Brain pericyte (primary cell): ENCODE data around the gene UEVLD.

Experiments
- DNase-seq: peaks from one replicate; pipeline ENCODE4 v3.0.0-alpha.2; 2012; ENCODE audit warnings: low read depth, low spot score

UEVLD gene

DNA sequence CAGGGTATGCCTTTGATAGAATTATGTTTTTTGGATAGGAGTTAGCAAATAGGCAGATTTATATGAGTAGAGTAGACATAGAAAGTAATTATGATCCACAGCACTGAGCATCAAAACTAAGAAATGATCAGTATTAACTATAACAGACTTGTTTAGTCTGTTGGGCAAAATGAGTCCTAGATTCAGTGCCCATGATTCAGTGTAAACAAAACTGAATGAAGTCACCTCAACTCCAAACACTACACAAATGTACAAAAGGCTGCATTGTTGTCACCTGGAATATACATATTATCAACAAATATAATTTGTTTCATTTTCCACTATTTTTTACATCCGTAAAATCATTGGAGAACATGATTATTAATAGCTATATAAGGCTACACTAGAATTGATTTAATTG, 6.7 kb downstream of the UEVLD start:
- DNase-seq = no peak

DNA sequence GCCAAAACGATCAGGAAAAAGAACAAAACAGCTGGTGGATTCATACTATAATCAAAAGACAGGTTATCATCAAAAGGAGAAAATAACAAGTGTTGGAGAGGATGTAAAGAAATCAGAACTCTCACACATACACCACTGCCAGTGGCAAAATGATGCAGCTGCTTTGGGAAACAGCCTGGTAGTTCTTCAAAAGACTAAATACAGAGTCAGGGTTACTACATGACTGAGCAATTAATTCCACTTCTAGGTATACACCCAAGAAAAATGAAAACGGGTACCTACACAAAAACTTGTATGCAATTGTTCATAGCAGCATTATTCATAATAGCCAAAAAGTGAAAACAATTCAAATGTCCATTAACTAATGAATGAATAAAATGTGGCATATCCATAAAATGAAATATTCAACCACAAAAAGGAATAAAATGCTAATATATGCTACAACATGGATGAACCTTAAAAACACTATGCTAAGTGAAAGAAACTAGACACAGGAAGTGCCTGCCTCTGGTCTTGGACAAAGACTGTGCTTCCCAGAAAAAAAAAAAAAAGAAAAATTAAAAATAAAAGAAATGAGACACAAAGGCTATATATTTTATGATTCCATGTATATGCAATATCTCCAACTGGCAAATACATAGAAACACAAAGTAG, 8.3 kb downstream of the UEVLD start:
- DNase-seq = no peak

DNA sequence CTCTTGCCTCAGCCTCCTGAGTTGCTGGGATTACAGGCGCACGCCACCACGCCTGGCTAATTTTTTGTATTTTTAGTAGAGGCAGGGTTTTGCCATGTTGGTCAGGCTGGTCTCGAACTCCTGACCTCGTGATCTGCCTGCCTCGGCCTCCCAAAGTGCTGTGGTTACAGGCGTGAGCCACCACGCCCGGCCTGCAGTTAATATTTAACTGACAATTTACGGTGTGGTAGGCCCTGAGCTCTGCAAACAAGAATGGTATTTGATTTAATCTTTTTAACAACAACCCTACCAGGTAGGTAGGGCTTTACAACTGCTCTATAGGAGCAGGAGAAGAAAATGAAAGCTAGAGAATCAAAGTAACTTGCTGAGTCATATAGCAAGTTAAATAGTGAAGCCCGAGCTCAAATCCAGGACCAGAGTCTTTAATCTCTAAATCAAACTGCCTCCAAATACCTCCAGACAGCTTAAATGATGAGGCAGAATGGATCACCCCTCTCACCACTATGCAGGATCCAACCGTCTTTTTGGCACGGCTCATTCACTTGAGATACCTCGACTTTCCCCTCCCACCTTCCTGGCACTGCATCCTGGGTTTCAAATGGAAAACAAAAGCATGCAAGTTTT, 9.4 kb downstream of the UEVLD start:
- no peak for DNase-seq

DNA sequence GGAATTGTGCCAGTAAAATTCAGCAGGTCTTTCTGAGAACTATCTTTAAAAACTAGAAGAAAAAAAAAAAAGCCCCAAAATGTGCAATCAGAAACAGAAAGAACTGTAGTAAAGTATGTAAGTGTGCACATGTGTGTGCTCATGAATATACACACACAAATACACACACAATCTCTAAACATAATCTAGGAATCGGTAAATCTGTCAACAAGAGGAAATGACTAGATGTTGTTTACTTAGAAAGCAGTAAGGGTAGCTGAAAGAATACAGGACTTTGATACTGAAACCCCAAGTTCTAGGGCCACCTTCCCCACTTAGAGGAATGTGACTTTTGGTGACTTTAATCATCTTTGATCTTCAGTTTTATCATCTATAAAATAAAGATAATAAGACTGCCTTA, 13.2 kb downstream of the UEVLD start:
- DNase-seq = no peak

DNA sequence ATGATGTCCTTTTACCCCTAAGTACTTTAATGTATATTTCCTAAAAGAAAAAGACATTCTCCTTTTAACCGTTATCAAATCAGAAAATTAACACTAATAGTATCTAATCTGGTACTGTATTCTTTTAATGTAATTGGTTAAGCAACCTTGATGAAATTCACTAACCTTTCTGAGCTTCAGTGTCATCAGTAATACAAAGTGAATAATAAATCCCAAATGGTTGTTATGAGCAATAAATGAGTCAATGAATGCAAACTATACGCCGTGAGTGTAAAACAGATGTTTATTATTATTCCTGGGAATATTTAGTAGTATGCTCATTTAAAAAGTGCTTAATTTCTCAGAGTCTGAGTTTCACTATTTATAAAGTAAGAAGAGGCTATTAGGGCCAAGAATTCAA, 21.5 kb downstream of the UEVLD start:
- DNase-seq = no peak

DNA sequence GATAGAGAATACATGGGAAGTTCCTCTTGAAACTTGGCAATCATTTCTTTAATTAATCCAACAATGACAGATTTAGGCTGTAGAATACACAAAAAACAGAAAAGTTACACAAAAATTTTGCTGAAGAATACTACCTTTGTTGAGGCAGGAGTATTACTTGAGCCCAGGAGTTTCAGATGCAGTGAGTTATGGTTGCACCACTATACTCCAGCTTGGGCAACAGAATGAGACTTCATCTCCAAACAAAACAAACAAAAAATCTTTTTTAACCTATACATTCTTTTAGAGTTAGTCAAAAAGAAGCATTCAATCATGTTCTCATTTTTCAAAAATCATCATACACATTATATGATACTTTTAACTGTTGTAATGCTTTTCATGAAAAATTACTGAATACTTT, 22.1 kb downstream of the UEVLD start:
- no peak for DNase-seq

DNA sequence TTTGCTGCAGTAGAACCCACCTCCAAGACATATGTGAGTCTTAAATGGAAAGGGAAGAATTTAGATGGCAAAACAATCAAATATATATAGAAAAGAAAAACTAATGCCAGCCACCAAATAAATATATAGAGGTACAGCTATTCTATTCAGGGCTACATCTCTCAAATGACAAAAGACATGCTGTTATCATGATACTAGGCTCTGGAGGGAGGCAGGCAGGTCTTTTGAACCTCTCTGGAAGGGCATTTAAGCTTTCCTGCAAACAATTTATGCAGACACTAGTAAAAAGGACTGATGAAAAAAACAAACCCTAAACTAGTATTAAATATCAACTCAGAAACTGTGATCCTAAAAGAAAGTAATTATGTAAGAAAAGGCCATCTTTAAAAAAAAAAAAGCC, 24.4 kb downstream of the UEVLD start:
- no peak for DNase-seq

DNA sequence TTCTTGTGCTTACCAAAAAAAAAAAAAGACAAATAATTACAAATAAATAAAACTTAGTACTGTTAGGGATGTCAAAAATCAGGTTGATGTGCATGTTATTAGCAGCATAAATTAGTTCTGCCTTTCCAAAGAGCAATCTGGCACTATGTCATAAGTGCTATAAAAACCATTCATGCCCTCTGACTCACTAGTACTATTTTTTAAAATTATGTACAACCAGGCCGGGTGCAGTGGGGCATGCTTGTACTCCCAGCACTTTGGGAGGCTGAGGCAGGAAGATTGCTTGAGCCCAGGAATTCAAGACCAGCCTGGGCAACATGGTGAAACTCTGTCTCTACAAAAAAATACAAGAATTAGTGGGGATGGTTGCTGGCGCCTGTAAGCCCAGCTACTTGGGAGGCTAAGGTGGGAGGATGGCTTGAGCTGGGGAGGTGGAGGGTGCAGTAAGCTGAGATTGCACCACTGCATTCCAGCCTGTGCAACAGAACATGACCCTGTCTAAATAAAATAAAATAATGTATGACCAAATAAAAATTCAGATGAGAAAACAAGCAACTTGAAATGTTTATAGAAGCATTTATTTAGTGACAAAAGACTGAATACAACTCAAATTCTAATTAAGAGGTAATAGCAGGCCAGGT, 25.3 kb downstream of the UEVLD start:
- no peak for DNase-seq

DNA sequence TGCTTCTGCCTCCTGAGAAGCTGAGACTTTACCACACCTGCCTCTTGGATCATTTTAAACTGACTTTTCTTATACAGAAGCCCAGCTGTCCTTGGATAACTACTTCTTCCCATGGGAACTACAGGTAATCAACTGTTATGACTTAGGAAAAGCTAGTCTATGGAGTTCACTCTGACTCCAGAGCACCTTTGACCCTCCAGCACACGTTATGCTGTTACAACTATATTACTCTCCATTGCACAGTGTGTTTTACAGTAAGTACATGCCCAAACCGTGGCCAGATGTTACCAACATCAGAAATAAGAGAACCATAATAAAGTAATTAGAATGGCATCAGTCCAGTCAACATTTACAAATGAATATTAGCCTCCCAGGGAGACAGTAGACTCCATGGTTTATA, 40.5 kb downstream of the UEVLD start:
- DNase-seq = no peak

DNA sequence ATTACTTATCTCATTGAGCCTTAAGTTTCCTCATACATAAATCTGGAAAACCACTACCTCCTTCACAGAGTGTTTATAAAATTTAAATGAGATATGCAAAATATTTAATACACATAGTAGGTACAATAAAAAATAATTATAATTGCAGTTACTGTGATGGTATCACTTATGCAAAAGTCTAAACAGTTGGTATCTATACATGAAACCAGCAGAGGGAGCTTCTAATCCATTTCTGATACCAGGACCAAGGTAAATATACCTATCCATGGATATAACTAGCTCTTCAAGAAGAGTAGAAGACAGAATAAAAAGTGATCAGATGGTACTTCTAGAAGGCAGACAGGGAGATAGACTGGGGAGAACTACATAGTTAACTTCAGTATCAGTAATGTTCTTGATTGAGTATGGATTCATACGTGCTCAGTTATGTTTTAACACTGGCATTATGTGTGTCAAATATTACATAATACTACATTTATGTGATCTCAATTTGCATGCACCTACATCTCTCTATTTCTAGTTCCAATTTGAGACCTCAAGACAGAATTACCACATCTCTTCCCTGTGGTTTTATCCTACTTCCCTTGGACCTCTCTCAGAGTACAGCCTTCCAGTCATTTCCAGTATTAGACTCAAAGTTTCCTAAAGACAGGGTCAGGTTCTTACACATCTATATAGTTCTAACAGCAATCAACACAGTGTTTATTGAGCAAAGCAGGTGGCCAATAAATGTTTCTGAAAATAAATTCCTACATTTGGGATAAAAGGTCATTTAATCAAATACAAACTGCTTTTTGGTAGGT, 48.1 kb downstream of the UEVLD start:
- no peak for DNase-seq

DNA sequence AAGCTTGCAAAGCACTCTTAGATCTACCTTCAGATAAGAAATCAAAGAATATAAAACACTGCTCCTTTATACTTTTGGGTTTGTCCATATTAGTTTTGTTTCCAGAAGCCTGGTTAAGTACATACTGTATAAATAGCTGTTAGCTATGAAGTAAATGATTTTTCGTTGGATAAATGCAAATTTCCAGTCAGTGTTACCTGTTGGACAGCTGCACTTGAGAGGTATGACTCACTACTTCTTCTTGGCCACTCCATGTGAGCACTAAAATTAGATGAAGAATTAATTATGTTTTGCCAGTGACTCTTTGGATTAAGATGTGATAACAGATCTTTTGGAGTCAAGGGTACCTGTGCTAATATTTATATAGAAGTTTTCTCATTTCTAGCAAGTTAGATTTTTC, 52.3 kb downstream of the UEVLD start:
- no peak for DNase-seq

DNA sequence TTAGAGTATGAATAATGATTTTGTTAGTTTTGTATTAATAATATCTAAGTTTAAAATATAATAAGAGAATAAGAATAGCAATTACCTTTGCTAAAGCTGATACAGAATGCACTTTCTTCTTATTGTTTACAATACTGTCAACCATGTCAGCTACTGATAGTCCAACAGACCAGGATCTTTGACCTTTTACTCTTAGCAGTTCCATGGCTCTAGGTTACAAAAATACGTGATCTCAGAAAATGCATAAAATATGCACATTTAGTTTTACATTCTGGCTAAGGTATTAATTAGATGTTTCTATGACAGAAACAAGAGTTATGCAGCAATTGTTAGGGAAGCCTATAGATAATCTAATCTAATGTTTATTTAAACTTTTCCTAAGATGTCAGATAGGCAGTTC, 54.3 kb downstream of the UEVLD start:
- DNase-seq = no peak

DNA sequence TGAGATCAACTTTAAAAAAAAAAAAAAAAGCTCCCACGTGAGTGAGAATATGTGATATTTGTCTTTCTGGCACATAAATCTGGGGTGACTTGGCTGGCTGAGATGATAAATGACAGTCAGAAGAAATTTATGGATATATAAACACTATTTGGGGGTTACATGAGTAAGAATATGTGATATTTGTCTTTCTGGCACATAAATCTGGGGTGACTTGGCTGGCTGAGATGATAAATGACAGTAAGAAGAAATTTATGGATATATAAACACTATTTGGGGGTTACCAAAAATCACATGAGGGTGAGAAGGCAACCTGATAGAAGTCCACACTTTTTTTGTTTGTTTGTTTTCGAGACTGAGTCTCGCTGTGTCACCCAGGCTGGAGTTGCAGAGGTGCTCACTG, 55.2 kb downstream of the UEVLD start:
- no peak for DNase-seq

DNA sequence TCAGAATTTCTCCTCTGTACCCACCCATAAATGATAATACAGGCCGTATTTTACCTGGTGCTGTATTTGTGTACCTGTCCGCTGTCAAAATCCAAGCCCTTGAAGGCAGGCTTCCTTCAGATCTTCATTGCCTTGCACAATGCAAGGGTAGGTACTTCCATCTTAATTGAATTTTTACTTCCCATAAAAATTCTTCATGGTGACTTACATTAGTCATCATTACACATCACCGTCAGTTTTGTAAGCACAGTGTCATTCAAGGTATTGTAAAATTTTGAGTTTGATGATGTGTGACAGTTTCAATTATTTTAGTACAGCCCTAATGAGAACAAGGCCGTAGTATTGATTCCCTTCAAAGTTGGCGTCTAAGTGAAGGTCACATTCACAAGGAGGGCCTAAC, 61.0 kb downstream of the UEVLD start:
- no peak for DNase-seq

DNA sequence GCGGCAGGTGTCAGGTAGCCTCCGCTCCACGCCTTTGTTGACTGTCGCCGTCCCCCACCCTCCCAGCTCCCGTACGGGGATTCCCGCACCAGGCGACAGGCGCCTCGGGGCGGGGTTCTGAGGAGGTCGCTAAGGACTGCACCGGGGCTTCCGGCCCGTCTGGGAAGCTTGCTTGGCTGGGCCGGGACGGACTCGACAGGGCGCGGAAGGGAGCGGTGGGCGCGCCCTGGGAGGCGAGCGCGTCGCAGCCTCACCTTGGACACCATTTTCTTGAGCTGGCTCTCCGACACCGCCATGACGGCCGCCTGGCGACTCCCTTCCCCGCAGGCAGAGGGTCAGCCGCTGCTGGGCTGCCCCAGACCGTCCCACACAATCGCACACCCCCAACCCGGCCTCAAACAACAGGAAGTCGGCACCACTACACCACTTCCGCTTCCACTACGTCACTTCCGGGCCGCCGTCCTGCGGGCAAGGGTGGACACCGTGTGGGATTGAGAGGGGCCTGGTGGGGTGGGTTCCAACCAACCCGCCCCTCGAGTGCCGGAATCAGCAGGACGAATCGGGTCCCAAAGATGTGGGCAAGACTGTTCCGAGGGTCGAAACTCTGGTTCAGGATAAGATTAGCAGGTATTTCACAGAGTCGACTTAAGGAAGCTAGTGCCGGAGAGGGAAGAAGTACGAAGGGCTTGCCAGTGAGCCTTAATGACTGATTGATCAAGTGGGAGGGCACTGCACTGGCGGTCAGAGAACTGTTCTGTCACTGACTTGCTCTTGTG, 61.8 kb downstream of the UEVLD start, which contains the start of gene TSG101:
Gene TSG101 (minus strand): TSS at position 422 of the 776 bp plus-strand sequence. CDS start 126 bp downstream, at position 296.
- peak; percentile 79 for DNase-seq

DNA sequence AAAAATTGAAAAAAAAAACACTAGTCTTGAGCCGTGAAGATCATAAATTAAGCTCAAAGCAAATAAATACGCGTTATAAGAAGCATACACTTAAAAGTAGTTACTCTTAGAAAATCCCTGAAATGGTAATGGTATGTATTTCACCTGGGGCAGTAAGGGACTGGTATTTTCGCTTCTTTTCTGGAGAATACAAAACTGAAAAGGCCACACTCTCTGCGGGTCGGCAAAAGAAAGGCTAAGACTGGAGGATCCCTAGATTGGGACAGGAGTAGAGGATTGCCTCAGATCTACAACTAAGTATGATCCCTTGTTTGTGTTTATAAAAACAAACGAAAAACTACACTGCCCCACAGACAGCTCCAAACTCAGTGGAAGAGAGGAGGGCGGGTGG, 62.4 kb downstream of the UEVLD start:
- no peak for DNase-seq

DNA sequence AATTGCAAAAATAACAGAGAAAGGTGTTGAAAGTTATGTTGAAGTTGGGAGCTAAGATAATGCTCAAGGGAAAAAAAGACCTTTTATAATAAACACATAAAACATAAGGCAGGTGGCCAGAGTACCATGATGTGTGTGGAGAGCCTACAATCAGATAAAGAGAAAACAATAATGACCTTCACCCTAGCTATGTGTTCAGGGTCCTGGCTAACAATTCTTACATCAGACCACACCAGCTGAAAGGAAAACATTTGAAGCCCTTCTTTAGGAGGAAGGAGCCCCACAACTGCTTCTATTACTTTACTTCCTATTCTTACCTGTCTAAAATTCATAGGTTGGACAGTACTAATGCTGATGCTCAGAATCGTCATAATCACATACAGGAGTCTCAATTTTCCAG, 64.3 kb downstream of the UEVLD start:
- no peak for DNase-seq

DNA sequence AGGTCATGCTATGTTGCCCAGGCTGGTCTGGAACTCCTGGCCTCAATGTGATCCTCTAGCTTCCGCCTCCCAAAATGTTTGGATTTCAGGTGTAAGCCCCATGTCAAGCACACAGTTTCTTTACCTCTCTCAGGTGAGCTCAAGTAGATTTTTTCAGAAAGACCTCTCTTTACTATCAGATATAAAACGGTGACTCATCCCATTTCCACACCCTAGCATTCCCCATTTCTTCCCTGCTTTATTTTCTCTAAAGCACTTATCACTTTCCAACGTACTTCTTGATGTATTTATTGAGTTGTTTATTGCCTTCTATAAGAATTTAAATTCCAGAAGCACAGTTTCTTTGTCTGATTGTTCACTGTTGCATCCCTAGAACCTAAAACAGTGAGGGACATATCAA, 65.5 kb downstream of the UEVLD start:
- DNase-seq = no peak

DNA sequence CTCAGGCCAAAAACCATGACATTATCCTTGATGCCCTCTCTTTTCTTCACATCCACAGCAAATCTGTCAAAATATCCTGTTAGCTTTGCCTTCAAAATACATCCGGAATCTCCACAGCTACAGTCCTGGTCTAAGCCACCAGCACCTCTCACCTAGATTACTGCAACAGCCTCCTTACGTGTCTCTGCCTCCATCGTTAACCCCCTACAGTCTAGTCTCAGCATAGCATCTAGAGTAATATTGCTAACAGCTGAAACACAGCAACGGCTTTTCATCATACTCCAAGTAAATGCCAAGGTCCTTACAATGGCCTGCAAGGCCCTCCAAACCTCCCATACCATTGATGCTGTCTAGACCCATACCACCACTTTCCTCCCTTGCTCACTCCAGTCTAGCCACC, 66.1 kb downstream of the UEVLD start:
- DNase-seq = no peak

DNA sequence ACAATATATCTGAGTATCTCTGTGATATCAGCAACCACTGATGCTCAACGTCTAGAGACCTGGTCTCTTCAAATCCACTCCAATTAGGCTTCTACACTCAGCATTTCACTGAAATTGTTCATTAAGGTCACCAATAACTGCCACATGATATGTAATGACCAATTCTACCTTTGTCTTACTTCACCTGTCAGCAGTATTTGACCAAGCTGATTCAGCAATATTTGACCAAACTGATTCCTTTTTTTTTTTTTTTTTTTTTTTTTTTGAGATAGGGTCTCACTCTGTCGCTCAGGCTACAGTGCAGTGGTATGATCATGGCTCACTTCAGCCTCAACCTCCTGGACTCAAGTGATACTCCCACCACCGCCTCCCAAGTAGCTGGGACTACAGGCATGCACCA, 67.4 kb downstream of the UEVLD start:
- DNase-seq = no peak

DNA sequence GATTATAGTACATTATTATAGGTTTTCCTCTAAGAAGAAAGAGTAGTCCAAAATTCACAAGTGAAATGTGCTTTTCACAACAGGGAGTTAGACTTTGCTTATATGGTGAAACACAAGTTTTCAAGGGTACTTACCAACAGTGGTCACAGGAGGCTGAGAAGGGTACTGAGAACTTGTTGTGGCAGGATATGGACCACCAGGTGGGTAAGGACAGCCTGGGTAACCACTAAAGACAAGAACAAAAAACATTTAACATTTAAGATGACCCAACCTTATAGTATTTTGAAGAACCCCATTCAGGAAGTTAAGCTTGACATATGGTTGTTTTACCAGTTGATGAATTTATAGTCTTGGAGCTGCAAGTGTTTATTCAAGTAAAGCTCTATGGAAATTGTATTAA, 86.2 kb downstream of the UEVLD start:
- no peak for DNase-seq

DNA sequence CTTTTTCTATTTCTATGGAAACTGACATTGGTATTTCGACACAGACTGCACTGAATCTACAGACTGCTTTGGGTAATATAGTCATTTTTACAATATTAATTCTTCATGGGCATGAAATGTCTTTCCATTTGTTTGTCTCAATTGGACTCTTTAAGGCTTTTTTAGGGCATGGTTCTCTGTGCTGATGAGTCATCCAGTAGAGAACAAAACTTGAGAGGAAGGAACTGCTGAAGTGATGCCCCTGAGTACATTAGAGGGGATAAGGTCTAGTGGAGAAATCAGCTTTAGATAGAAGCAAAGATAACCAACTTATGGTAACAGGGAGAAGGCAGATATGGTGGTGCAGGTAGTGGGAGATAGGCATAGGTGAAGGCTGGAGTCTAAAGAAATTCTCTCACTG, 86.9 kb downstream of the UEVLD start:
- no peak for DNase-seq
